IPS-18c (cell line): ENCODE measurements around the gene SUMO3.

Source experiments
- H3K4me3 ChIP-seq: 2 replicates; pipeline ENCODE4 v1.7.0; 2013; ENCODE audit warnings: low read depth, mild to moderate bottlenecking, low read length, moderate library complexity; ENCODE audit not compliant: insufficient read depth
- H3K9me3 ChIP-seq: one replicate; pipeline ENCODE4 v1.6.1; 2013; ENCODE audit warnings: mild to moderate bottlenecking, low read length, moderate library complexity; ENCODE audit not compliant: control insufficient read depth, insufficient read depth

SUMO3 gene

DNA sequence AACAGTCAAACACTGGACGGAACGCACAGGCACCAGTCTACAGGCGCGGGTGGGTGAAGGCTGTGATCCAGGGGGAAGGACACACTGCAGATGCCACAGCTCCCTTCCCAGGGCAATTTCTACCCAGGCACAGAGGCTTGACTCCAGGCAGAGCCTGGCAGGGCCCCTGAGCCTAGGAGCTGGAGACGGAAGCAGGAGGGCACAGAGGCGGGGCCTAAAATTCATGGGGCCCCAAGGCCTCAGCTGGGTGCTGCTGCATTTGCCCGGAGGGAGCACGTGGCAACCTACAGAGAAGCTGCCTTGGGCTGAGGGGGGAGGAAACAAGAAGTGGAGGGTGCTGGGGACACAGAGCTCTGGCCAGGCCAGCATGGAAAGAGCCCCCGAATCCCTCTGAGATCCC is 57.5 kb downstream of the SUMO3 start:
- no peak overlapping the region for H3K4me3 ChIP-seq

DNA sequence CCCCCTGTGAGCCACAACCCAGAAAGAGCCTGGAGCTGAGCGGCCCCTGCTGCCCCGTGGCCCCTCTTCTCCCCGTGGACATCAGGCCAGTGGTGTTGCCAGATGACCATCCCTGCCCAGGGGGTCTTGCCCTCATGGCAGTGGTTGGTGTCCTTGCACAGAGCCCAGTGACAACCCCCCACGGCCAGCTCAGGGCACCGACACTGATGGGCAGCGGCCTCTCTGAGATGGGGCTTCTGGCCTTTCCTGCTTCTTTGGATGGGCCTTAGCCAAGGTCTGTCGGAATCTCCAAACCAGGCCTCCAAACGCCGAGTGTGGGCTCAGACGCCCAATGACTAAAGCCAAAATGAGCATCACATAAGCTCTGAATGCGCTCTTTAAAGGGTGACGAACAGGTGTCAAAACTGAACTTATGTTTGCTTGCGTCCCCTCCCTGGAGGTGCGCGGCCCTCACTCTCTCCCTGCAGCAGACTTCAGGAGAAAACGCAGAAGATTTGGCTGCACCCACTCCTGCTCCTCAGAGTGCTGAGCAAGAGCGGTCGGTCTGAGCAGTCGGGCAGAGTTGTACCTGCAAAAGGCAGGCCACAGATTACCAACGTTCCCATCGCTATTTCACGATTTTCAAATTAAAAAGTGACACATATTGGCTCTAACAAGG is 58.1 kb downstream of the SUMO3 start:
- peaks cover 7% of the 10 kb centered on the region for H3K9me3 ChIP-seq
- no peak overlapping the region for H3K4me3 ChIP-seq

More for the DNA sequence above, 57.5 kb downstream of the SUMO3 start:
- peaks cover 7% of the 10 kb centered on the region for H3K9me3 ChIP-seq

DNA sequence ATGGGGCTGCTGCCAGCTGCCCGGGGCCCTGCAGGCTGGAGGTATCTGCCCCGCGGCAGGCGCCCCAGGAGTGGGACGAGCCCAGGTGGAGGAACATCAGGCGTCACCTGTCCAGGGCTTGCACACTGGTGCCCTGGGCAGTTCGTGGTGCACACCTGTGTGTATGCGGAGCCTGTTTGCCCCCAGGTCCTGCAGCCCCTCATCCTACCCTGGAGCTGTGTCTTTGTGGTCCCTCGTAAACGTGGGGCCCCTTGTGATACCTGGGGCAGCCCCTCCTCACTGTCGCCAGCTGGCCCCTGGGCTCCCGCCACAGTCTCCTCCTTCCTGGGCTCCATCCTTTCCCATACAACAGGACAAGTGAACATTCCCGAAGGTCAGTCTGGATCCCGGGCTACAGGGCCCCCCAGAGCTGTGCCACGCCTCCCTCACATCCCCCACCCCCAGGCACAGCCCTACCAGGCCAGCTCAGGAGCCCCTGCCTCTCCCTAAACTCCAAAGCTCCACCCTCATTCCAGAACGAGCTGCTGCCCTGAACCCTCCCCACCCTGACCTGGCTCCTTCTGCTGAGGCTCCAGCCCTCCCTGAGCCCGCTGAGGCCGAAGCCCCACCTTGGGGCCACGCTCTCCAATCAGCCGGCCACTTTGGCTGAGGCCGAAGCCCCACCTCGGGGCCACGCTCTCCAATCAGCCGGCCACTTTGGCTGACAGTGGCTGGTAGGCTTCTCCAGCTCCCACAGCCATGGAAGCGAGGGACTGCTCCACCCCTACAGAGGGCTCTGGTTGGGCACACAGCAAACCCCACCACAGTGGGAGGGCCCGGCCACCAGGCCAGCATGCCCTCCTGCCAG is 58.9 kb downstream of the SUMO3 start:
- no peak overlapping the region for H3K4me3 ChIP-seq
- H3K9me3 ChIP-seq: peaks cover 7% of the 10 kb centered on the region

DNA sequence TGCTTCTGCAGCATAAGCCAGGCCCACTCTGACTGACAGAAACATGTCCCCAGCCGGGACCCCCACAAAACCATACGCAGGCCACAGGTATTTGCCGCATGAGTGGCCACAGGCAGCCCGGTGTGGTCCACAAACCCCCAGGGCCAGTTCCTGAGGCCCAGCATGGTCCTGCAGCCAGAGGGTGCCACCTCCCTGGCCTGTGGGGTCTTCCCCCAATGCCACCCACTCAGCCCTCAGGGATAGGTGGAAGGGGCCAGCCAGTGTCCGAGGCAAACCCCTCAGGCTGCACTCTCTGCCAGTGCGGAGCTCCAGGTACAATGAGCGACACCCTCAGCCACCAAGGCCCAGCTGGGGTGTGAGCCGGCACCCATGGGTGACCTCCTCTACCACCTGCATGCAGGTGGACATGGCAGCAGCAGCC is 59.7 kb downstream of the SUMO3 start:
- Histone ChIP-seq H3K9me3 (peaks cover 7% of the 10 kb centered on the region), H3K4me3 (no peak overlapping the region)

DNA sequence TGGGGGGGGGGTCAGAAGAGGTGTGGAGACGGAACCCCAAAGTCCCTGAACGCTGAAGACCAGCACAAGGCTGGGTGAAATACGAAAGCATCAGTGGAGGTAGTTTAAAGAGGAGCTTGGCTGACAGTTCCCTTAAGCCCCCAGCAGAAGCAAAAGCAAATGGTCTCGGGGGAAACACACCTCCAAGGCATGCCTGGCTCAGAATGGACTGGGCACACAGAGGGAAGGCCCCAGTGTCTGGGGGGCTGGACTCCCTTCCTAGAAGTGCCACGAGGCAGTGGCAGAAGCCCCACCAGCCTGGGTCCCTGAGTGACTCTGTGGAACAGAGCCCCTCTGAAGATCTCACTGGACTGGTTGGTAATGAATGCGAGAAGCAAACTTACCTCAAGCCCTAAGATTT is 60.1 kb downstream of the SUMO3 start:
- H3K9me3 ChIP-seq: peaks cover 7% of the 10 kb centered on the region
- no peak overlapping the region for H3K4me3 ChIP-seq

DNA sequence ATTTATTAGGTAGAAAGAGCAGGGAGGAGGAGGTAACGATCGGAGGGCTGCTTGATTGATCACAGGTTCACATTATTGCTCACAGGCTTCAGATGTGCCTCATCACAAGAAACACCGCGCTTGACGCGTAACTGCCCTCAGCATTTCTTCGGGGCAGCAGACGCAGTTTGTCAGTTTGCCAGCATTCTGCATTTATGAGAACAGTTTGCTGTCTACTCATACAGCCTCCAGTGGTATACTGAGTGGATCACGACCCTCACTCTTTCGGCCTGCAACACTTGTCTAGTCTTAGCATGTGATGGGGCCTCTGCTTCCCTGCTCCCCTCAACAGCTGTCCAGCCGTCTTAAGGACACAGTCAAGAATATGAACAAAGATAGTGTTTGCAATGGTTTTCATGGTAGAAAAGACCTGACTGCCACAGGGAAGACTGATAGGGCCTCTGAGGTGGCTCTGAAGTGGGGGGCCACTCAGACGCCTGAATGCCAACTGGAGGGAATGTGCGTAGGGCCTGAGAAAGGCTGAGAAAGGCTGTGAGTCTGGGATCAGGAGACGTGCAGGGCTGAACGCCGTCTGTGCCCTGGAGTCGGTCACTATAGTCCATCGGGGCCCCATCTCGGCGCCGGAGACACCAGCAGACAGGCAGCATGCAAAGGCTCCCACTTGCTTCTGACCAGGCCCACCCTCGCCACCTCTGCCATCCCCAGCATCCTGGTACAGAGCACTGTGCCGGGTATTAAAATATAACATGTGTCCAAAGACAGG is 61.3 kb downstream of the SUMO3 start:
- no peak overlapping the region for H3K4me3 ChIP-seq
- H3K9me3 ChIP-seq: peaks cover 2% of the 10 kb centered on the region
